Panc1 (cell line): Measurements from ENCODE around the gene HACL1. TPM values are rescaled to one million over a fixed set of nuclear protein-coding genes. Genes with fewer than 3 reads are reported as not detected.

ENCODE experiments used
- ATAC-seq: fragments of 200-7000 bp; cut with Tn5 transposase; 2 replicates; pipeline ENCODE4 v1.9.1; 2020; ENCODE audit warnings: mild to moderate bottlenecking, moderate library complexity
- BruUV-seq: library from RNA; stranded (reverse); fragments of 400-500 nt; replicated peaks from 2 replicates; lab custom pipeline; 2021; lab: Mats Ljungman, UMichigan
- CTCF ChIA-PET: fragments of 300-600 bp; sonication (Branson Sonifier 250); formaldehyde crosslinking; loops from one replicate; lab custom pipeline; 2022; ENCODE audit warnings: antibody characterized with exemption; lab: Charles Lee
- POLR2A ChIA-PET: fragments of 300-600 bp; sonication (Branson Sonifier 250); formaldehyde crosslinking; loops from one replicate; lab custom pipeline; 2022; ENCODE audit warnings: antibody characterized with exemption; lab: Charles Lee
- DNase-seq: peaks from one replicate; pipeline ENCODE4 v3.0.0-alpha.2; 2010; ENCODE audit warnings: low read depth, low spot score
- H3K27ac ChIP-seq: 2 replicates; pipeline ENCODE4 v1.5.1; 2011; ENCODE audit warnings: mild to moderate bottlenecking, low read length, inconsistent platforms
- H3K27me3 ChIP-seq: fragments of 200-500 bp; sonication (Bioruptor generic); 2 replicates; pipeline ENCODE4 v1.6.0; 2014; ENCODE audit warnings: low read length, inconsistent platforms; ENCODE audit not compliant: control insufficient read depth, insufficient read depth
- H3K36me3 ChIP-seq: fragments of 200-500 bp; sonication (Bioruptor generic); 2 replicates; pipeline ENCODE4 v1.5.1; 2014; ENCODE audit warnings: inconsistent platforms, mild to moderate bottlenecking, low read length, moderate library complexity; ENCODE audit not compliant: control insufficient read depth, insufficient read depth
- H3K4me1 ChIP-seq: 2 replicates; pipeline ENCODE4 v1.5.1; 2011; ENCODE audit warnings: inconsistent platforms, mild to moderate bottlenecking, low read length, moderate library complexity; ENCODE audit not compliant: control insufficient read depth, insufficient read depth
- H3K4me3 ChIP-seq, 2 experiments: 2 replicates each; pipeline ENCODE4 v1.5.1; 2011 to 2012; ENCODE audit warnings: low read depth in 2 of 2, low read length in 2 of 2, mild to moderate bottlenecking in 2 of 2, inconsistent platforms in 1 of 2, moderate library complexity in 1 of 2
- H3K9me3 ChIP-seq: fragments of 200-500 bp; sonication (Bioruptor generic); 2 replicates; pipeline ENCODE4 v1.5.1; 2014; ENCODE audit warnings: low read depth, mild to moderate bottlenecking, inconsistent platforms, low read length, moderate library complexity; ENCODE audit not compliant: control insufficient read depth, insufficient read depth
- POLR2AphosphoS5 ChIP-seq: IDR thresholded peaks from 2 replicates; pipeline ENCODE4 v1.6.1; 2012; ENCODE audit warnings: mild to moderate bottlenecking, low read depth, low read length, moderate library complexity
- SIN3A ChIP-seq: IDR thresholded peaks from 2 replicates; pipeline ENCODE4 v1.6.1; 2012; ENCODE audit warnings: low read depth, mild to moderate bottlenecking, low read length, moderate library complexity, borderline replicate concordance; ENCODE audit not compliant: insufficient read depth
- TCF7L2 ChIP-seq: IDR thresholded peaks from 2 replicates; pipeline ENCODE4 v1.6.1; 2011; ENCODE audit warnings: mild to moderate bottlenecking, low read depth, low read length, inconsistent platforms
- in situ Hi-C: cut with HindIII; loops from 2 replicates; pipeline ENCODE4 v1.10.0; 2016; ENCODE audit warnings: low sequenced_read_pairs, low pct_unique_long_range_greater_than_20kb
- intact Hi-C: fragments of 100-400 bp; cut with micrococcal nuclease; formaldehyde crosslinking; loops from one replicate; pipeline ENCODE4 v1.10.0; 2022; ENCODE audit not compliant: unreplicated experiment
- total RNA-seq: library from RNA; stranded (reverse); gene quantifications from one replicate; pipeline ENCODE4 v1.2.1, GENCODE V29; 2021; ENCODE audit not compliant: unreplicated experiment
- TF ChIP-seq, protein P1 (sequence below): fragments of 450-650 bp; IDR thresholded peaks from 2 replicates; pipeline ENCODE4 v1.5.1; 2017; ENCODE audit warnings: mild to moderate bottlenecking
- TF ChIP-seq, protein P2 (sequence below), 2 experiments: IDR thresholded peaks; 2 replicates each; pipeline ENCODE4 v1.6.1; 2011 to 2012; ENCODE audit warnings: low read depth in 2 of 2, control low read depth in 1 of 2, low read length in 1 of 2, mild to moderate bottlenecking in 1 of 2, moderate library complexity in 1 of 2; ENCODE audit not compliant: insufficient read depth in 1 of 2

Gene HACL1
- total RNA-seq, 1 experiment from 2014 or later = 26.8 TPM

DNA sequence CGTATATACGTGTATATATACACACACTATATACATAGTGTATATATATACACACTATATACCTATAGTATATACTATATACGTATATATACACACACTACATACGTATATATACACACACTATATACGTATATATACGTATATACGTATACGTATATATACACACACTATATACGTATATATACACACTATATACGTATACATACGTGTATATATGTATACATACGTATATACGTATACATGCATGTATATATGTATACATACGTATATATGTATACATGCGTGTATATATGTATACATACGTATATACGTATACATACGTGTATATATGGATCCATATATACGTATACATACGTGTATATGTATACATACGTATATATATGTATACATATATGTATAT, 9.4 kb downstream of the HACL1 start:
- ATAC-seq = no peak
- Histone ChIP-seq H3K4me1 (no peaks in the 10 kb centered on the region), H3K9me3 (no peaks in the 10 kb centered on the region), H3K36me3 (peaks cover 23% of the 10 kb centered on the region), H3K27ac (no peak overlapping the region), H3K27me3 (no peaks in the 10 kb centered on the region), H3K4me3 (no peak overlapping the region)
- intact Hi-C loops = no loop called here
- no peak for DNase-seq
- POLR2A ChIA-PET = no interaction called here
- in situ Hi-C loops = no loop called here
- BruUV-seq = no TSS peak
- TF ChIP-seq SIN3A (no peak), POLR2AphosphoS5 (no peak), TCF7L2 (no peak)
- TF ChIP-seq, protein P1, sequence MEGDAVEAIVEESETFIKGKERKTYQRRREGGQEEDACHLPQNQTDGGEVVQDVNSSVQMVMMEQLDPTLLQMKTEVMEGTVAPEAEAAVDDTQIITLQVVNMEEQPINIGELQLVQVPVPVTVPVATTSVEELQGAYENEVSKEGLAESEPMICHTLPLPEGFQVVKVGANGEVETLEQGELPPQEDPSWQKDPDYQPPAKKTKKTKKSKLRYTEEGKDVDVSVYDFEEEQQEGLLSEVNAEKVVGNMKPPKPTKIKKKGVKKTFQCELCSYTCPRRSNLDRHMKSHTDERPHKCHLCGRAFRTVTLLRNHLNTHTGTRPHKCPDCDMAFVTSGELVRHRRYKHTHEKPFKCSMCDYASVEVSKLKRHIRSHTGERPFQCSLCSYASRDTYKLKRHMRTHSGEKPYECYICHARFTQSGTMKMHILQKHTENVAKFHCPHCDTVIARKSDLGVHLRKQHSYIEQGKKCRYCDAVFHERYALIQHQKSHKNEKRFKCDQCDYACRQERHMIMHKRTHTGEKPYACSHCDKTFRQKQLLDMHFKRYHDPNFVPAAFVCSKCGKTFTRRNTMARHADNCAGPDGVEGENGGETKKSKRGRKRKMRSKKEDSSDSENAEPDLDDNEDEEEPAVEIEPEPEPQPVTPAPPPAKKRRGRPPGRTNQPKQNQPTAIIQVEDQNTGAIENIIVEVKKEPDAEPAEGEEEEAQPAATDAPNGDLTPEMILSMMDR = no peak
- TF ChIP-seq, protein P2, sequence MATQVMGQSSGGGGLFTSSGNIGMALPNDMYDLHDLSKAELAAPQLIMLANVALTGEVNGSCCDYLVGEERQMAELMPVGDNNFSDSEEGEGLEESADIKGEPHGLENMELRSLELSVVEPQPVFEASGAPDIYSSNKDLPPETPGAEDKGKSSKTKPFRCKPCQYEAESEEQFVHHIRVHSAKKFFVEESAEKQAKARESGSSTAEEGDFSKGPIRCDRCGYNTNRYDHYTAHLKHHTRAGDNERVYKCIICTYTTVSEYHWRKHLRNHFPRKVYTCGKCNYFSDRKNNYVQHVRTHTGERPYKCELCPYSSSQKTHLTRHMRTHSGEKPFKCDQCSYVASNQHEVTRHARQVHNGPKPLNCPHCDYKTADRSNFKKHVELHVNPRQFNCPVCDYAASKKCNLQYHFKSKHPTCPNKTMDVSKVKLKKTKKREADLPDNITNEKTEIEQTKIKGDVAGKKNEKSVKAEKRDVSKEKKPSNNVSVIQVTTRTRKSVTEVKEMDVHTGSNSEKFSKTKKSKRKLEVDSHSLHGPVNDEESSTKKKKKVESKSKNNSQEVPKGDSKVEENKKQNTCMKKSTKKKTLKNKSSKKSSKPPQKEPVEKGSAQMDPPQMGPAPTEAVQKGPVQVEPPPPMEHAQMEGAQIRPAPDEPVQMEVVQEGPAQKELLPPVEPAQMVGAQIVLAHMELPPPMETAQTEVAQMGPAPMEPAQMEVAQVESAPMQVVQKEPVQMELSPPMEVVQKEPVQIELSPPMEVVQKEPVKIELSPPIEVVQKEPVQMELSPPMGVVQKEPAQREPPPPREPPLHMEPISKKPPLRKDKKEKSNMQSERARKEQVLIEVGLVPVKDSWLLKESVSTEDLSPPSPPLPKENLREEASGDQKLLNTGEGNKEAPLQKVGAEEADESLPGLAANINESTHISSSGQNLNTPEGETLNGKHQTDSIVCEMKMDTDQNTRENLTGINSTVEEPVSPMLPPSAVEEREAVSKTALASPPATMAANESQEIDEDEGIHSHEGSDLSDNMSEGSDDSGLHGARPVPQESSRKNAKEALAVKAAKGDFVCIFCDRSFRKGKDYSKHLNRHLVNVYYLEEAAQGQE (IDR thresholded peaks at IDR 0.05; ENCODE audit: insufficient read depth in 1 of 2, low read depth in 2 of 2, low read length in 1 of 2) = no peak
- CTCF ChIA-PET = no interaction called here

DNA sequence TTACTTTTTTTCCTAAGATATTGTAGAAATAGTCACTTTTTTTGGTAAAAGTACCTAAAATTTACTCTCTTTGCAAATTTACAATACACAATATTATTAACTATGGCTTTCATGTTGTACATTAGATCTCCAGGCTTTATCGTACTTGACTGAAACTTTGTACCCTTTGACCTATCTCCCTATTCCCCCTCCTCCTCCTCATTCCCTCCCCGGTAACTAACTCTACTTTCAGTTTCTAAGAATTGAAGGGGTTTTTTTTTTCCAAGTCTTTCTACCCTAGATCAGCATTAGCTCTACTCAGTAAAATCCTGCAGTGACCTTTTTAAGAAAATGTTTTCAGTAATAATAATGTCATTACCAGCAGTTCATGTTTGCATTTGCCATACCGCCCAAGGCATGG, 10.1 kb downstream of the HACL1 start:
- no peak for DNase-seq
- POLR2A ChIA-PET = no interaction called here
- in situ Hi-C loops = no loop called here
- H3K36me3 ChIP-seq = peaks cover 18% of the 10 kb centered on the region
- no peak for TF ChIP-seq SIN3A
- TF ChIP-seq, protein P2 (IDR thresholded peaks at IDR 0.05; ENCODE audit: insufficient read depth in 1 of 2, low read depth in 2 of 2, low read length in 1 of 2) = no peak
- TF ChIP-seq, protein P1 = no peak
- no peak for TF ChIP-seq TCF7L2
- TF ChIP-seq POLR2AphosphoS5 = no peak
- H3K27ac ChIP-seq = no peak overlapping the region
- no peaks in the 10 kb centered on the region for H3K27me3 ChIP-seq
- no peak for ATAC-seq
- no TSS peak for BruUV-seq
- no peaks in the 10 kb centered on the region for H3K4me1 ChIP-seq
- intact Hi-C loops = no loop called here
- CTCF ChIA-PET = no interaction called here
- no peak overlapping the region for H3K4me3 ChIP-seq
- H3K9me3 ChIP-seq = no peaks in the 10 kb centered on the region
